Dermis blood vessel endothelial cell (primary cell): ENCODE measurements around the gene IGSF9. TPM values are rescaled to one million over a fixed set of nuclear protein-coding genes. Genes with fewer than 3 reads are reported as not detected.
"Not testable (repeated sequence)": the region's sequence is repeated elsewhere in the genome, so short reads cannot be mapped to it uniquely, and the experiment has no call there.

Experiments used
- DNase-seq: peaks from one replicate; pipeline ENCODE4 v3.0.0; 2010
- total RNA-seq: library from RNA; depleted of rRNA; stranded (reverse); fragments of >200 nt; gene quantifications from 2 replicates; pipeline ENCODE4 v1.2.3, GENCODE V29; 2014

Gene IGSF9
- total RNA-seq, 1 donor from 2014 or later = not detected

GRCh38 chr1:159918352-159919200 is 26.8 kb downstream of the IGSF9 start:
- DNase-seq = no peak

- DNase-seq = no peak
Measured at GRCh38 chr1:159917533-159918351, 27.7 kb downstream of the IGSF9 start.

- peak; percentile 71 for DNase-seq
Measured at GRCh38 chr1:159916242-159917051, 29.0 kb downstream of the IGSF9 start.

GRCh38 chr1:159915571-159916241 is 29.7 kb downstream of the IGSF9 start:
- DNase-seq = no peak

- no peak for DNase-seq
Measured at GRCh38 chr1:159914252-159915018, 31.0 kb downstream of the IGSF9 start.

- DNase-seq = no peak
Measured at GRCh38 chr1:159913451-159914192, 31.8 kb downstream of the IGSF9 start.

- peak; percentile 34 for DNase-seq
Measured at GRCh38 chr1:159911326-159912070, 33.9 kb downstream of the IGSF9 start.

GRCh38 chr1:159908031-159908940 is 37.1 kb downstream of the IGSF9 start:
- no peak for DNase-seq

GRCh38 chr1:159906960-159907359 is 38.5 kb downstream of the IGSF9 start:
- DNase-seq = no peak

GRCh38 chr1:159904036-159904435 is 41.4 kb downstream of the IGSF9 start:
- not testable (repeated sequence) for DNase-seq

GRCh38 chr1:159902541-159902940 is 42.9 kb downstream of the IGSF9 start:
- DNase-seq = no peak

- DNase-seq = no peak
Measured at GRCh38 chr1:159900755-159901360, 44.6 kb downstream of the IGSF9 start.

- peak; percentile 84 for DNase-seq
Measured at GRCh38 chr1:159900086-159900680, 45.2 kb downstream of the IGSF9 start, which contains the start of gene CFAP45. Gene CFAP45, minus strand, starts transcription at chr1:159900165. Its CDS starts 67 bp downstream, at chr1:159900098.

- DNase-seq = not testable (repeated sequence)
Measured at GRCh38 chr1:159899634-159900033, 45.8 kb downstream of the IGSF9 start.

- no peak for DNase-seq
Measured at GRCh38 chr1:159898527-159898926, 46.9 kb downstream of the IGSF9 start.

- DNase-seq = no peak
Measured at GRCh38 chr1:159897962-159898361, 47.5 kb downstream of the IGSF9 start.

GRCh38 chr1:159896546-159896930 is 48.9 kb downstream of the IGSF9 start:
- DNase-seq = no peak
